ENCODE measurements around the gene BZW1.

The BZW1 gene

GRCh38 chr2:200772620-200773019 is 39.1 kb upstream of the BZW1 start:
- no peak overlapping the region for H3K4me3 ChIP-seq
- no peak for DNase-seq (ENCODE audit: low read depth, low spot score)
- no peaks in the 10 kb centered on the region for H3K9me3 ChIP-seq (ENCODE audit: low read depth, low read length)
- no peak overlapping the region for H3K27ac ChIP-seq
- H3K36me3 ChIP-seq (ENCODE audit: insufficient read depth, low read length) = no peaks in the 10 kb centered on the region
- no peak overlapping the region for H3K9ac ChIP-seq (ENCODE audit: insufficient read length)
- TF ChIP-seq POLR2AphosphoS5 (IDR thresholded peaks at IDR 0.05; ENCODE audit: borderline replicate concordance, low read depth, low read length) (no peak), FOXP2 (optimal IDR thresholded peaks at IDR 0.05; ENCODE audit: control extremely low read depth, extremely low read length, insufficient read depth) (no peak), EZH2 (IDR thresholded peaks at IDR 0.05) (no peak)

GRCh38 chr2:200773083-200773482 is 38.6 kb upstream of the BZW1 start:
- no peak for DNase-seq (ENCODE audit: low read depth, low spot score)
- no peak overlapping the region for H3K4me3 ChIP-seq
- H3K9ac ChIP-seq (ENCODE audit: insufficient read length) = no peak overlapping the region
- H3K9me3 ChIP-seq (ENCODE audit: low read depth, low read length) = no peaks in the 10 kb centered on the region
- no peak for TF ChIP-seq EZH2 (IDR thresholded peaks at IDR 0.05)
- no peak for TF ChIP-seq FOXP2 (optimal IDR thresholded peaks at IDR 0.05; ENCODE audit: control extremely low read depth, extremely low read length, insufficient read depth)
- TF ChIP-seq POLR2AphosphoS5 (IDR thresholded peaks at IDR 0.05; ENCODE audit: borderline replicate concordance, low read depth, low read length) = no peak
- no peak overlapping the region for H3K27ac ChIP-seq
- H3K36me3 ChIP-seq (ENCODE audit: insufficient read depth, low read length) = no peaks in the 10 kb centered on the region

GRCh38 chr2:200774920-200775319 is 36.8 kb upstream of the BZW1 start:
- Histone ChIP-seq H3K4me3 (no peak overlapping the region), H3K36me3 (ENCODE audit: insufficient read depth, low read length) (no peaks in the 10 kb centered on the region), H3K27ac (no peak overlapping the region), H3K9me3 (ENCODE audit: low read depth, low read length) (no peaks in the 10 kb centered on the region), H3K9ac (ENCODE audit: insufficient read length) (no peak overlapping the region)
- no peak for DNase-seq (ENCODE audit: low read depth, low spot score)
- TF ChIP-seq FOXP2 (optimal IDR thresholded peaks at IDR 0.05; ENCODE audit: control extremely low read depth, extremely low read length, insufficient read depth) (no peak), EZH2 (IDR thresholded peaks at IDR 0.05) (no peak), POLR2AphosphoS5 (IDR thresholded peaks at IDR 0.05; ENCODE audit: borderline replicate concordance, low read depth, low read length) (no peak)

- H3K4me3 ChIP-seq = no peak overlapping the region
- no peak for TF ChIP-seq FOXP2 (optimal IDR thresholded peaks at IDR 0.05; ENCODE audit: control extremely low read depth, extremely low read length, insufficient read depth)
- no peak for TF ChIP-seq POLR2AphosphoS5 (IDR thresholded peaks at IDR 0.05; ENCODE audit: borderline replicate concordance, low read depth, low read length)
- no peak for TF ChIP-seq EZH2 (IDR thresholded peaks at IDR 0.05)
- H3K27ac ChIP-seq = no peak overlapping the region
- no peaks in the 10 kb centered on the region for H3K36me3 ChIP-seq (ENCODE audit: insufficient read depth, low read length)
- no peak overlapping the region for H3K9ac ChIP-seq (ENCODE audit: insufficient read length)
- DNase-seq (ENCODE audit: low read depth, low spot score) = no peak
- no peaks in the 10 kb centered on the region for H3K9me3 ChIP-seq (ENCODE audit: low read depth, low read length)
Measured at GRCh38 chr2:200777275-200777674, 34.4 kb upstream of the BZW1 start.

- no peak for TF ChIP-seq FOXP2 (optimal IDR thresholded peaks at IDR 0.05; ENCODE audit: control extremely low read depth, extremely low read length, insufficient read depth)
- Histone ChIP-seq H3K4me3 (no peak overlapping the region), H3K36me3 (ENCODE audit: insufficient read depth, low read length) (no peaks in the 10 kb centered on the region), H3K9ac (ENCODE audit: insufficient read length) (no peak overlapping the region), H3K27ac (no peak overlapping the region), H3K9me3 (ENCODE audit: low read depth, low read length) (no peaks in the 10 kb centered on the region)
- no peak for DNase-seq (ENCODE audit: low read depth, low spot score)
Measured at GRCh38 chr2:200778038-200778437, 33.7 kb upstream of the BZW1 start.

- Histone ChIP-seq H3K27ac (no peak overlapping the region), H3K9ac (ENCODE audit: insufficient read length) (no peak overlapping the region), H3K36me3 (ENCODE audit: insufficient read depth, low read length) (no peaks in the 10 kb centered on the region), H3K9me3 (ENCODE audit: low read depth, low read length) (no peaks in the 10 kb centered on the region), H3K4me3 (no peak overlapping the region)
- TF ChIP-seq FOXP2 (optimal IDR thresholded peaks at IDR 0.05; ENCODE audit: control extremely low read depth, extremely low read length, insufficient read depth) = no peak
- no peak for TF ChIP-seq EZH2 (IDR thresholded peaks at IDR 0.05)
- TF ChIP-seq POLR2AphosphoS5 (IDR thresholded peaks at IDR 0.05; ENCODE audit: borderline replicate concordance, low read depth, low read length) = no peak
- no peak for DNase-seq (ENCODE audit: low read depth, low spot score)
Measured at GRCh38 chr2:200779214-200779613, 32.5 kb upstream of the BZW1 start.

GRCh38 chr2:200781616-200782015 is 30.1 kb upstream of the BZW1 start:
- Histone ChIP-seq H3K27ac (no peak overlapping the region), H3K36me3 (ENCODE audit: insufficient read depth, low read length) (no peaks in the 10 kb centered on the region), H3K9me3 (ENCODE audit: low read depth, low read length) (no peaks in the 10 kb centered on the region), H3K9ac (ENCODE audit: insufficient read length) (no peak overlapping the region), H3K4me3 (no peak overlapping the region)
- TF ChIP-seq EZH2 (IDR thresholded peaks at IDR 0.05) (no peak), POLR2AphosphoS5 (IDR thresholded peaks at IDR 0.05; ENCODE audit: borderline replicate concordance, low read depth, low read length) (no peak), FOXP2 (optimal IDR thresholded peaks at IDR 0.05; ENCODE audit: control extremely low read depth, extremely low read length, insufficient read depth) (no peak)
- no peak for DNase-seq (ENCODE audit: low read depth, low spot score)

- no peak overlapping the region for H3K27ac ChIP-seq
- TF ChIP-seq FOXP2 (optimal IDR thresholded peaks at IDR 0.05; ENCODE audit: control extremely low read depth, extremely low read length, insufficient read depth) (no peak), POLR2AphosphoS5 (IDR thresholded peaks at IDR 0.05; ENCODE audit: borderline replicate concordance, low read depth, low read length) (no peak), EZH2 (IDR thresholded peaks at IDR 0.05) (no peak)
- no peak overlapping the region for H3K9ac ChIP-seq (ENCODE audit: insufficient read length)
Measured at GRCh38 chr2:200782251-200782650, 29.5 kb upstream of the BZW1 start.

GRCh38 chr2:200784215-200784614 is 27.5 kb upstream of the BZW1 start:
- Histone ChIP-seq H3K27ac (no peak overlapping the region), H3K36me3 (ENCODE audit: insufficient read depth, low read length) (no peaks in the 10 kb centered on the region), H3K9ac (ENCODE audit: insufficient read length) (no peak overlapping the region), H3K9me3 (ENCODE audit: low read depth, low read length) (no peaks in the 10 kb centered on the region), H3K4me3 (no peak overlapping the region)
- no peak for DNase-seq (ENCODE audit: low read depth, low spot score)
- TF ChIP-seq EZH2 (IDR thresholded peaks at IDR 0.05) (no peak), POLR2AphosphoS5 (IDR thresholded peaks at IDR 0.05; ENCODE audit: borderline replicate concordance, low read depth, low read length) (no peak), FOXP2 (optimal IDR thresholded peaks at IDR 0.05; ENCODE audit: control extremely low read depth, extremely low read length, insufficient read depth) (no peak)

More at GRCh38 chr2:200782251-200782650, 29.5 kb upstream of the BZW1 start:
- H3K9me3 ChIP-seq (ENCODE audit: low read depth, low read length) = no peaks in the 10 kb centered on the region
- no peak overlapping the region for H3K4me3 ChIP-seq
- no peak for DNase-seq (ENCODE audit: low read depth, low spot score)
- H3K36me3 ChIP-seq (ENCODE audit: insufficient read depth, low read length) = no peaks in the 10 kb centered on the region

All from SK-N-MC (cell line).